ENCODE measurements around the gene DCTN3. TPM values are rescaled to one million over a fixed set of nuclear protein-coding genes. Genes with fewer than 3 reads are reported as not detected.
A peak's percentile ranks its signal among the peaks of the same experiment; 100 is the strongest.

The DCTN3 gene
- total RNA-seq, 1 donor = 84.0 TPM

DNA sequence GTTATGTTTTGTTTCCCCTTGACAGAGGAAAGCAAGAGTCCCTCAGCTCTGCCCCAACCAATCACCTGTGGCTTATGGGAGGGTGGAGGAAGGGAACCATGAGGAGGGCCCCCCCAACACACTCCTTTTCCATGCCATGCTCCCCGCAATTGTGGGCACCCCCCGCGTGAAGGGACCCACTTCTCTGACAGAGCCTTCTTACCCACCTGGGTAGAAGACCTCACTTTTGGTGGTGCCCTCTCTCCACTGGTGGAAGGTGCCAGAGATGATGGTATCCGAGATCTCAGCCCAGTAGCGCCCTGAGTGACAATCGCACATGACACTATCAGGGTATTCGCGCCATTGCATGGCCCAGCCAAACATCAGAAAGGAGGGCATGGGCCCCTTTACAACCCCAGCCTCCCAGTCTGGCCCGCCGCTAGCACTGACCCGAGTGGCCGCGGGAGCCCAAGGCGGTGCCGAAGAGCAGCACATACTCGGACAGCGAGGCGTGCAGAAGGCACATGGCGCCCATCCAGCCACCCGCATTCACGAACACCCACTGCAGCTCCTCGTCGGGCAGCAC, 16.6 kb upstream of the DCTN3 start:
- Histone ChIP-seq H3K27me3 (ENCODE audit: insufficient read depth, low read length) (no peaks in the 10 kb centered on the region), H4K20me1 (ENCODE audit: insufficient read depth, low read length) (peaks cover 19% of the 10 kb centered on the region), H3K4me2 (ENCODE audit: insufficient read depth, low read length) (peak overlapping the region; percentile 87), H3K4me3 (ENCODE audit: insufficient read depth, low read length) (peak overlapping the region; percentile 89), H3K36me3 (ENCODE audit: insufficient read depth, low read length) (peaks cover 8% of the 10 kb centered on the region), H2AFZ (ENCODE audit: low read length) (peak overlapping the region; percentile 95), H3K27ac (ENCODE audit: low read depth, low read length) (peak overlapping the region; percentile 64), H3K4me1 (ENCODE audit: insufficient read depth, low read length) (peaks cover 21% of the 10 kb centered on the region), H3K9me3 (ENCODE audit: low read depth, low read length) (no peaks in the 10 kb centered on the region), H3K79me2 (ENCODE audit: insufficient read depth, low read length) (peaks cover 23% of the 10 kb centered on the region)
- TF ChIP-seq, protein P1, sequence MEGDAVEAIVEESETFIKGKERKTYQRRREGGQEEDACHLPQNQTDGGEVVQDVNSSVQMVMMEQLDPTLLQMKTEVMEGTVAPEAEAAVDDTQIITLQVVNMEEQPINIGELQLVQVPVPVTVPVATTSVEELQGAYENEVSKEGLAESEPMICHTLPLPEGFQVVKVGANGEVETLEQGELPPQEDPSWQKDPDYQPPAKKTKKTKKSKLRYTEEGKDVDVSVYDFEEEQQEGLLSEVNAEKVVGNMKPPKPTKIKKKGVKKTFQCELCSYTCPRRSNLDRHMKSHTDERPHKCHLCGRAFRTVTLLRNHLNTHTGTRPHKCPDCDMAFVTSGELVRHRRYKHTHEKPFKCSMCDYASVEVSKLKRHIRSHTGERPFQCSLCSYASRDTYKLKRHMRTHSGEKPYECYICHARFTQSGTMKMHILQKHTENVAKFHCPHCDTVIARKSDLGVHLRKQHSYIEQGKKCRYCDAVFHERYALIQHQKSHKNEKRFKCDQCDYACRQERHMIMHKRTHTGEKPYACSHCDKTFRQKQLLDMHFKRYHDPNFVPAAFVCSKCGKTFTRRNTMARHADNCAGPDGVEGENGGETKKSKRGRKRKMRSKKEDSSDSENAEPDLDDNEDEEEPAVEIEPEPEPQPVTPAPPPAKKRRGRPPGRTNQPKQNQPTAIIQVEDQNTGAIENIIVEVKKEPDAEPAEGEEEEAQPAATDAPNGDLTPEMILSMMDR (IDR thresholded peaks at IDR 0.05; ENCODE audit: extremely low read depth, low read depth, low read length) = no peak
- DNase-seq (ENCODE audit: insufficient read length, low spot score, missing footprints) = peak; percentile 93

DNA sequence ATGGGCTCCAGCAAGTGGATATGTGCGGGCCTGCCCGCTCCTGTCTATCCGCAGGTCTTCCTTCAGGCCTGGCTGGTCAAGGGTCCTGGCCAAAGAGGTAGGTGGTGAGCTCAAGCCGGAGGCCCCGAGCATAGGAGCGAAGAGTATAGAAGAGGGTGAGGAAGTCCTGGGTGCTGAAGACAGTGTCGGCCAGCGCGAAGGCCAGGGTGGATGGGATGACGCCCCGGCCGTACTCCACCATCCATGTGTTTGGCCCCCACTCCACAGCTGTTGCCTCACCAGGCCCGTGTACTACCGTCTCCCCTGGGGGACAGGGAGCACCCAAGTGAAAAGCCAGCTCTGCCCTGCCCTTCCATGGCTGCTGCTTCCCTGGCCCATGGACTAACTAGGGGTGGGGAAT, 15.3 kb upstream of the DCTN3 start:
- Histone ChIP-seq H3K27me3 (ENCODE audit: insufficient read depth, low read length) (peaks cover 8% of the 10 kb centered on the region), H3K27ac (ENCODE audit: low read depth, low read length) (no peak overlapping the region), H3K4me2 (ENCODE audit: insufficient read depth, low read length) (no peak overlapping the region), H3K9me3 (ENCODE audit: low read depth, low read length) (no peaks in the 10 kb centered on the region), H3K4me3 (ENCODE audit: insufficient read depth, low read length) (no peak overlapping the region), H4K20me1 (ENCODE audit: insufficient read depth, low read length) (peaks cover 19% of the 10 kb centered on the region), H3K79me2 (ENCODE audit: insufficient read depth, low read length) (peaks cover 23% of the 10 kb centered on the region), H3K36me3 (ENCODE audit: insufficient read depth, low read length) (peaks cover 8% of the 10 kb centered on the region), H3K4me1 (ENCODE audit: insufficient read depth, low read length) (peaks cover 21% of the 10 kb centered on the region), H2AFZ (ENCODE audit: low read length) (no peak overlapping the region)
- no peak for DNase-seq (ENCODE audit: insufficient read length, low spot score, missing footprints)
- TF ChIP-seq, protein P1 (IDR thresholded peaks at IDR 0.05; ENCODE audit: extremely low read depth, low read depth, low read length) = no peak

DNA sequence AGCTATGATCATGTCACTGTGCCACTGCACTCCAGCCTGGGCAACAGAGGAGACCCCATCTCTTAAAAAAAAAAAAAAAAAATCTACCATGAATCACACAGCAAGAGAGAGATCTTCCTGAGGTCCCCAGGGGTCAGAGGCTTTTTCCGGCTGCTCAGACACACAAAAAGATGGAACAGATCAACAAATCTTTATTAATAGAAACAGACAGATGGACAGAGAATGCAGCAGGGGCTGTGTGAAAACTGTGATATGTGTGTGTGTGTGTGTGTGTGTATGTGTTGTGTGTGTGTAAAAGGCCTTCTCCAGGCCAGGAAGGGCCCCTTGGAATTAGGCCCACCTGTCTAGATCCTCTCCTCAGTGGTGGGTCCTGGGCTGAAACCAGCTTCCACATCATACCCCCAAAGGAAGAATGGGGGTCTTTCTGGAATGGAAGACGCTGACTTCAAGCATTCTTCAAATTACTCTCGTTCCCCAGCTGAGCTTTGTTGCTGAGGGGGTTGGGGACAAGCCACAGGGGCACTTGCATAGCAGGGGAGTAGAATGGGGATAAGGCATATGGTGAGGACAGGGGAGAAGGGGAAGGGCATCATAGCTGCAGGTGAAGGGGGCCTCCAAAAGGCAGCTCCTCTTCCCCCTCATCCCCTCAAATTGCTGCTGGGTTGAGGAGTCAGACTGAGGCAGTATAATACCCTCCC, 14.4 kb upstream of the DCTN3 start:
- Histone ChIP-seq H3K9me3 (ENCODE audit: low read depth, low read length) (no peaks in the 10 kb centered on the region), H3K27ac (ENCODE audit: low read depth, low read length) (no peak overlapping the region), H4K20me1 (ENCODE audit: insufficient read depth, low read length) (peaks cover 19% of the 10 kb centered on the region), H3K79me2 (ENCODE audit: insufficient read depth, low read length) (peaks cover 23% of the 10 kb centered on the region), H2AFZ (ENCODE audit: low read length) (no peak overlapping the region), H3K4me1 (ENCODE audit: insufficient read depth, low read length) (peaks cover 21% of the 10 kb centered on the region), H3K4me2 (ENCODE audit: insufficient read depth, low read length) (no peak overlapping the region), H3K36me3 (ENCODE audit: insufficient read depth, low read length) (peaks cover 8% of the 10 kb centered on the region), H3K4me3 (ENCODE audit: insufficient read depth, low read length) (no peak overlapping the region), H3K27me3 (ENCODE audit: insufficient read depth, low read length) (peaks cover 16% of the 10 kb centered on the region)
- DNase-seq (ENCODE audit: insufficient read length, low spot score, missing footprints) = no peak
- TF ChIP-seq, protein P1 (IDR thresholded peaks at IDR 0.05; ENCODE audit: extremely low read depth, low read depth, low read length) = no peak

DNA sequence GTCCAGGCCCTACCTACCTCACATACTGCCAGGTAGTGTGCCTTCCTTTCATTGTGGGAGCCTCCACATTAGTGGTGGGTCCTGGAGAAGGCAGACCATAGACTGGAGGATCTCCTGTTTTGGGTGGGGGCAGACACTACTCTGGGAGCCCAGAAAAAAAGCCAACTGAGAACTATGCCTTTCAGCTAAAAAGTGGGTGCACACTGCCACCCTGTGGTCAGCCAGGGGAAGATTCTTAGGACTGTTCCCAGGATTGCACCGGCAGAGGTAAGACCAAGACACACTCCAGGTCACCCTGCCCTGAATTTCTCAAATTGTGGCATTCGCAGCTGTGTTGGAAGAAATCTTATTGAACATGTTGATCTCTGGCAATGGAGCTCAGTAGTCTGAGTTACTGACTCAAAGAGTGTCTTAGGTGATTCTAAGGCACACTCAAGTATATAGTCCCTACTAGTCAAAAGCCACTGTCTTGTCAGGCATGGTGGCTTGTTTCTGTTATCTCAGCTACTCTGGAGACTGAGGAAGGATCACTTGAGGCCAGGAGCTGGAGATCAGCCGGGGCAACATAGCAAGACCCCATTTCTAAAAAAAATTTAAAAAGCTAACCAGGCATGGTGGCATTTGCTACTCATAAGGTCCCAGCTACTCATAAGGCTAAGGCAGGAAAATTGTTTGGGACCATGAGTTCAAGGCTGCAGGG, 13.7 kb upstream of the DCTN3 start:
- Histone ChIP-seq H3K9me3 (ENCODE audit: low read depth, low read length) (no peaks in the 10 kb centered on the region), H3K79me2 (ENCODE audit: insufficient read depth, low read length) (peaks cover 23% of the 10 kb centered on the region), H3K27me3 (ENCODE audit: insufficient read depth, low read length) (peaks cover 23% of the 10 kb centered on the region), H4K20me1 (ENCODE audit: insufficient read depth, low read length) (peaks cover 19% of the 10 kb centered on the region), H3K4me1 (ENCODE audit: insufficient read depth, low read length) (peaks cover 21% of the 10 kb centered on the region), H3K4me3 (ENCODE audit: insufficient read depth, low read length) (no peak overlapping the region), H2AFZ (ENCODE audit: low read length) (no peak overlapping the region), H3K36me3 (ENCODE audit: insufficient read depth, low read length) (peaks cover 8% of the 10 kb centered on the region), H3K4me2 (ENCODE audit: insufficient read depth, low read length) (no peak overlapping the region), H3K27ac (ENCODE audit: low read depth, low read length) (no peak overlapping the region)
- TF ChIP-seq, protein P1 (IDR thresholded peaks at IDR 0.05; ENCODE audit: extremely low read depth, low read depth, low read length) = peak; percentile 85
- DNase-seq (ENCODE audit: insufficient read length, low spot score, missing footprints) = peak; percentile 96
